Natural killer cell treated with Interleukin-12 subunit alpha and Interleukin-12 subunit beta and Interleukin-15 and Interleukin-18, amount 100 ng/mL, for 72 hours (primary cell): Measurements from ENCODE around the gene ZNF609. TPM values are rescaled to one million over a fixed set of nuclear protein-coding genes. Genes with fewer than 3 reads are reported as not detected.
A peak's percentile ranks its signal among the peaks of the same experiment; 100 is the strongest.

ENCODE experiments used
- ATAC-seq, 2 donors: fragments of 150-1000 bp; cut with Tn5 transposase in 1 of 2; sonication (Bioruptor Pico), chemical (Tn5 transposase) in 1 of 2; 2 replicates each; pipeline ENCODE4 v1.10.0; 2021
- DNase-seq: peaks from one replicate; pipeline ENCODE4 v3.0.0; 2022; ENCODE audit warnings: low spot score
- H3K27ac Mint-ChIP-seq, 2 donors: 1 replicate in 1 of 2; 2 replicates in 1 of 2; pipeline ENCODE4 v1.8.0; 2022; ENCODE audit warnings: mixed read lengths in 2 of 2, mild to moderate bottlenecking in 1 of 2, moderate library complexity in 1 of 2
- H3K27me3 Mint-ChIP-seq, 2 donors: 1 replicate in 1 of 2; 2 replicates in 1 of 2; pipeline ENCODE4 v1.8.0; 2022; ENCODE audit warnings: mixed read lengths in 2 of 2
- H3K36me3 Mint-ChIP-seq: one replicate; pipeline ENCODE4 v1.8.0; 2022; ENCODE audit warnings: mixed read lengths
- H3K4me1 Mint-ChIP-seq, 2 donors: 1 replicate in 1 of 2; 2 replicates in 1 of 2; pipeline ENCODE4 v1.8.0; 2022; ENCODE audit warnings: low read depth in 2 of 2, mixed read lengths in 2 of 2, mild to moderate bottlenecking in 1 of 2
- H3K4me3 Mint-ChIP-seq: one replicate; pipeline ENCODE4 v1.8.0; 2022; ENCODE audit warnings: mixed read lengths
- H3K9me3 Mint-ChIP-seq: 2 replicates; pipeline ENCODE4 v1.8.0; 2022; ENCODE audit warnings: mixed read lengths
- total RNA-seq, 2 donors: library from RNA; stranded (reverse); gene quantifications; one replicate each; pipeline ENCODE4 v1.2.3, GENCODE V29; 2022

The ZNF609 gene
- total RNA-seq, 2 donors from 2014 or later: 36.9 to 67.6 TPM

- H3K36me3 Mint-ChIP-seq: peaks cover 9% of the 10 kb centered on the region
- no peak overlapping the region for H3K4me3 Mint-ChIP-seq
- ATAC-seq (no peak), DNase-seq (no peak)
- peak overlapping the region in 1 of 2 donors; percentile 51 for H3K27ac Mint-ChIP-seq
- no peaks in the 10 kb centered on the region for H3K4me1 Mint-ChIP-seq
- H3K9me3 Mint-ChIP-seq: no peaks in the 10 kb centered on the region
- no peaks in the 10 kb centered on the region for H3K27me3 Mint-ChIP-seq
Measured at GRCh38 chr15:64680097-64680496, 219.7 kb downstream of the ZNF609 start.

GRCh38 chr15:64681424-64682024 lies 221.1 kb downstream of the ZNF609 start:
- Mint-ChIP-seq H3K9me3 (no peaks in the 10 kb centered on the region), H3K27me3 (no peaks in the 10 kb centered on the region), H3K36me3 (peaks cover 16% of the 10 kb centered on the region), H3K4me1 (no peaks in the 10 kb centered on the region), H3K27ac (peak overlapping the region in 1 of 2 donors; percentile 51), H3K4me3 (no peak overlapping the region)
- ATAC-seq (no peak), DNase-seq (no peak)

GRCh38 chr15:64682255-64682654 lies 221.9 kb downstream of the ZNF609 start:
- Mint-ChIP-seq H3K27me3 (no peaks in the 10 kb centered on the region), H3K27ac (no peak overlapping the region), H3K36me3 (peaks cover 16% of the 10 kb centered on the region)

GRCh38 chr15:64683378-64683777 lies 223.0 kb downstream of the ZNF609 start:
- no peaks in the 10 kb centered on the region for H3K27me3 Mint-ChIP-seq
- no peak overlapping the region for H3K27ac Mint-ChIP-seq
- no peaks in the 10 kb centered on the region for H3K4me1 Mint-ChIP-seq
- no peak for ATAC-seq
- no peaks in the 10 kb centered on the region for H3K9me3 Mint-ChIP-seq
- H3K36me3 Mint-ChIP-seq: peaks cover 16% of the 10 kb centered on the region
- no peak overlapping the region for H3K4me3 Mint-ChIP-seq
- no peak for DNase-seq

More at GRCh38 chr15:64682255-64682654, 221.9 kb downstream of the ZNF609 start:
- no peak for DNase-seq
- no peak for ATAC-seq
- H3K4me1 Mint-ChIP-seq: no peaks in the 10 kb centered on the region
- no peaks in the 10 kb centered on the region for H3K9me3 Mint-ChIP-seq
- H3K4me3 Mint-ChIP-seq: no peak overlapping the region

- DNase-seq (no peak), ATAC-seq (no peak)
- H3K27ac Mint-ChIP-seq: no peak overlapping the region
- H3K36me3 Mint-ChIP-seq: peaks cover 12% of the 10 kb centered on the region
- H3K4me1 Mint-ChIP-seq: no peaks in the 10 kb centered on the region
- H3K9me3 Mint-ChIP-seq: no peaks in the 10 kb centered on the region
- no peak overlapping the region for H3K4me3 Mint-ChIP-seq
- no peaks in the 10 kb centered on the region for H3K27me3 Mint-ChIP-seq
Measured at GRCh38 chr15:64685230-64685888, 225.0 kb downstream of the ZNF609 start.

- H3K27ac Mint-ChIP-seq: no peak overlapping the region
- H3K9me3 Mint-ChIP-seq: no peaks in the 10 kb centered on the region
- H3K36me3 Mint-ChIP-seq: peaks cover 7% of the 10 kb centered on the region
- H3K4me1 Mint-ChIP-seq: peaks cover 0 to 3% of the 10 kb centered on the region in 2 donors
- DNase-seq (no peak), ATAC-seq (no peak)
- H3K4me3 Mint-ChIP-seq: no peak overlapping the region
- no peaks in the 10 kb centered on the region for H3K27me3 Mint-ChIP-seq
Measured at GRCh38 chr15:64686130-64686735, 225.9 kb downstream of the ZNF609 start.

GRCh38 chr15:64687172-64687571 lies 226.8 kb downstream of the ZNF609 start:
- peak overlapping the region in 1 of 2 donors; percentile 56 for H3K27ac Mint-ChIP-seq
- DNase-seq (no peak), ATAC-seq (no peak)
- H3K4me1 Mint-ChIP-seq: peaks cover 0 to 3% of the 10 kb centered on the region in 2 donors
- no peaks in the 10 kb centered on the region for H3K27me3 Mint-ChIP-seq
- no peaks in the 10 kb centered on the region for H3K9me3 Mint-ChIP-seq
- H3K4me3 Mint-ChIP-seq: no peak overlapping the region
- H3K36me3 Mint-ChIP-seq: peaks cover 7% of the 10 kb centered on the region

- ATAC-seq: peak in 1 of 2 donors; percentile 22
- Mint-ChIP-seq H3K4me3 (no peak overlapping the region), H3K27me3 (no peaks in the 10 kb centered on the region), H3K9me3 (no peaks in the 10 kb centered on the region), H3K36me3 (peaks cover 7% of the 10 kb centered on the region), H3K27ac (peak overlapping the region in 1 of 2 donors; percentile 56), H3K4me1 (peaks cover 0 to 3% of the 10 kb centered on the region in 2 donors)
- no peak for DNase-seq
Measured at GRCh38 chr15:64687688-64688087, 227.3 kb downstream of the ZNF609 start.

GRCh38 chr15:64688770-64689169 lies 228.4 kb downstream of the ZNF609 start:
- no peak for ATAC-seq
- no peak overlapping the region for H3K27ac Mint-ChIP-seq
- peaks cover 0 to 10% of the 10 kb centered on the region in 2 donors for H3K4me1 Mint-ChIP-seq
- H3K36me3 Mint-ChIP-seq: peaks cover 7% of the 10 kb centered on the region
- DNase-seq: no peak
- no peak overlapping the region for H3K4me3 Mint-ChIP-seq
- H3K9me3 Mint-ChIP-seq: no peaks in the 10 kb centered on the region
- H3K27me3 Mint-ChIP-seq: no peaks in the 10 kb centered on the region

GRCh38 chr15:64690008-64690407 lies 229.6 kb downstream of the ZNF609 start:
- Mint-ChIP-seq H3K4me3 (no peak overlapping the region), H3K36me3 (peaks cover 7% of the 10 kb centered on the region), H3K27me3 (no peaks in the 10 kb centered on the region), H3K4me1 (peaks cover 0 to 10% of the 10 kb centered on the region in 2 donors), H3K9me3 (no peaks in the 10 kb centered on the region), H3K27ac (peak overlapping the region in 1 of 2 donors; percentile 78)
- no peak for ATAC-seq
- DNase-seq: no peak

GRCh38 chr15:64690578-64691296 lies 230.4 kb downstream of the ZNF609 start:
- ATAC-seq: no peak
- Mint-ChIP-seq H3K9me3 (no peaks in the 10 kb centered on the region), H3K27me3 (no peaks in the 10 kb centered on the region), H3K27ac (peak overlapping the region in 1 of 2 donors; percentile 78), H3K4me3 (no peak overlapping the region), H3K4me1 (peaks cover 0 to 15% of the 10 kb centered on the region in 2 donors), H3K36me3 (peaks cover 7% of the 10 kb centered on the region)
- DNase-seq: no peak

GRCh38 chr15:64691896-64692565 lies 231.7 kb downstream of the ZNF609 start:
- H3K27ac Mint-ChIP-seq: peak overlapping the region in 1 of 2 donors; percentile 78
- peaks cover 0 to 17% of the 10 kb centered on the region in 2 donors for H3K4me1 Mint-ChIP-seq
- ATAC-seq (no peak), DNase-seq (no peak)
- H3K9me3 Mint-ChIP-seq: no peaks in the 10 kb centered on the region
- H3K4me3 Mint-ChIP-seq: no peak overlapping the region
- H3K36me3 Mint-ChIP-seq: no peaks in the 10 kb centered on the region
- no peaks in the 10 kb centered on the region for H3K27me3 Mint-ChIP-seq

GRCh38 chr15:64693134-64693533 lies 232.8 kb downstream of the ZNF609 start:
- Mint-ChIP-seq H3K9me3 (no peaks in the 10 kb centered on the region), H3K4me1 (peaks cover 6 to 23% of the 10 kb centered on the region in 2 donors), H3K36me3 (no peaks in the 10 kb centered on the region), H3K27me3 (no peaks in the 10 kb centered on the region), H3K27ac (peak overlapping the region; percentile 26 to 60), H3K4me3 (no peak overlapping the region)
- DNase-seq: no peak
- ATAC-seq: peak; percentile 54 to 82
